HepG2 (cell line): ENCODE results near the gene MYOC. TPM values are rescaled to one million over a fixed set of nuclear protein-coding genes. Genes with fewer than 3 reads are reported as not detected.
"Not testable (repeated sequence)": the region's sequence is repeated elsewhere in the genome, so short reads cannot be mapped to it uniquely, and the experiment has no call there.

Experiments used
- ATAC-seq: fragments of 200-7000 bp; cut with Tn5 transposase; 3 replicates; pipeline ENCODE4 v1.9.1; 2020; ENCODE audit warnings: mild to moderate bottlenecking, moderate library complexity
- BruUV-seq: library from RNA; stranded (reverse); fragments of 400-500 nt; replicated peaks from 2 replicates; lab custom pipeline; 2021; lab: Mats Ljungman, UMichigan
- CTCF ChIA-PET: fragments of 300-600 bp; formaldehyde crosslinking; extraction: SDS; loops from one replicate; lab custom pipeline; 2021; ENCODE audit warnings: low total read pairs, inconsistent platforms, low intra/inter-chr PET ratio; lab: Yijun Ruan, JAX
- POLR2A ChIA-PET: fragments of 350-600 bp; sonication (Branson Sonifier 250); formaldehyde crosslinking; loops from one replicate; lab custom pipeline; 2020; ENCODE audit warnings: antibody characterized with exemption, inconsistent platforms; lab: Yijun Ruan, JAX
- DNase-seq: peaks from one replicate; pipeline ENCODE4 v3.0.0-alpha.2; 2015; ENCODE audit warnings: low spot score
- FAIRE-seq: peaks from 3 replicates; lab custom pipeline; 2011; peaks lifted over from hg19 to GRCh38; lab: Jason Lieb, UNC
- H2AFZ ChIP-seq: one replicate; pipeline ENCODE4 v1.6.1; 2011; ENCODE audit warnings: low read length, inconsistent platforms
- H3K27ac ChIP-seq: fragments of 300-600 bp; 3 replicates; pipeline ENCODE4 v1.8.0; 2011; ENCODE audit warnings: mixed run types, mild to moderate bottlenecking, mixed read lengths, low read length, inconsistent platforms; ENCODE audit not compliant: insufficient read depth; ENCODE audit errors: extremely low read length
- H3K27me3 ChIP-seq, 2 experiments: fragments of 200-600 bp in 1 of 2; 2 replicates in 1 of 2; 3 replicates in 1 of 2; pipeline versions ENCODE4 v1.6.0 to v1.8.0; 2011; ENCODE audit warnings: low read length in 2 of 2, mild to moderate bottlenecking in 2 of 2, moderate library complexity in 2 of 2, inconsistent platforms in 1 of 2; ENCODE audit not compliant: insufficient read depth in 2 of 2, control insufficient read depth in 1 of 2
- H3K36me3 ChIP-seq, 2 experiments: fragments of 200-600 bp in 1 of 2; replicated peaks in 1 of 2; 2 replicates in 1 of 2; 3 replicates in 1 of 2; pipeline versions ENCODE4 v1.5.1 to v1.8.0; 2011; ENCODE audit warnings: low read length in 2 of 2, inconsistent platforms in 1 of 2; ENCODE audit not compliant: insufficient read depth in 2 of 2, control insufficient read depth in 1 of 2
- H3K4me1 ChIP-seq: 2 replicates; pipeline ENCODE4 v1.5.1; 2012; ENCODE audit warnings: low read length, inconsistent platforms; ENCODE audit not compliant: insufficient read depth
- H3K4me2 ChIP-seq: 2 replicates; pipeline ENCODE4 v1.6.0; 2011; ENCODE audit warnings: low read depth, low read length, inconsistent platforms
- H3K4me3 ChIP-seq, 3 experiments: fragments of 200-600 bp in 1 of 3; sonication (generic), shearing (Covaris generic) in 1 of 3; replicated peaks in 1 of 3; 2 replicates each; pipeline ENCODE4 v1.5.1; 2011 to 2016; ENCODE audit warnings: low read length in 3 of 3, inconsistent platforms in 2 of 3, low read depth in 2 of 3, mild to moderate bottlenecking in 2 of 3, control low read depth in 1 of 3, mixed read lengths in 1 of 3; ENCODE audit not compliant: insufficient read depth in 1 of 3
- H3K79me2 ChIP-seq: one replicate; pipeline ENCODE4 v1.6.1; 2011; ENCODE audit warnings: low read length, inconsistent platforms; ENCODE audit not compliant: insufficient read depth
- H3K9ac ChIP-seq: 2 replicates; pipeline ENCODE4 v1.6.0; 2011; ENCODE audit warnings: mild to moderate bottlenecking, low read depth, low read length, inconsistent platforms; ENCODE audit not compliant: insufficient read depth
- H3K9me3 ChIP-seq: 2 replicates; pipeline ENCODE4 v1.5.1; 2012; ENCODE audit warnings: mild to moderate bottlenecking, low read length
- H4K20me1 ChIP-seq: 2 replicates; pipeline ENCODE4 v1.6.0; 2011; ENCODE audit warnings: inconsistent platforms, mild to moderate bottlenecking, low read length, moderate library complexity; ENCODE audit not compliant: insufficient read depth
- ASH2L ChIP-seq: fragments of 300-600, 200-600 bp; sonication (generic); IDR thresholded peaks from 2 replicates; pipeline ENCODE4 v1.7.0; 2017; ENCODE audit warnings: low read depth, mild to moderate bottlenecking, moderate library complexity, mixed read lengths, low read length; ENCODE audit not compliant: insufficient read length
- BHLHE40 ChIP-seq: IDR thresholded peaks from 2 replicates; pipeline ENCODE4 v1.6.1; 2011; ENCODE audit warnings: low read length, improper control_type of control experiment
- CEBPB ChIP-seq: IDR thresholded peaks from 2 replicates; pipeline ENCODE4 v1.6.1; 2011; ENCODE audit warnings: low read depth, low read length, improper control_type of control experiment, borderline replicate concordance
- CHD2 ChIP-seq: IDR thresholded peaks from 2 replicates; pipeline ENCODE4 v1.6.1; 2011; ENCODE audit warnings: low read depth, low read length, improper control_type of control experiment
- FOSL2 ChIP-seq: sonication (generic); formaldehyde crosslinking; IDR thresholded peaks from 2 replicates; pipeline ENCODE4 v1.4.0; 2020; ENCODE audit warnings: missing genetic modification reagents
- NR2F1 ChIP-seq, 2 experiments: fragments of 450-650 bp in 1 of 2; formaldehyde crosslinking in 1 of 2; IDR thresholded peaks; 2 replicates each; pipeline versions ENCODE4 v1.5.0 to v1.6.1; 2016 to 2020; ENCODE audit warnings: mild to moderate bottlenecking in 1 of 2, missing compliant biosample characterization in 1 of 2, missing genetic modification reagents in 1 of 2, moderate library complexity in 1 of 2
- ZNF253 ChIP-seq: sonication (generic); formaldehyde crosslinking; IDR thresholded peaks from 2 replicates; pipeline ENCODE4 v1.8.0; 2022; ENCODE audit warnings: mild to moderate bottlenecking, missing genetic modification reagents, borderline replicate concordance
- ZNF274 ChIP-seq: sonication (generic); formaldehyde crosslinking; IDR thresholded peaks from 2 replicates; pipeline ENCODE4 v1.5.1; 2020; ENCODE audit warnings: mild to moderate bottlenecking, missing genetic modification reagents
- ZNF780A ChIP-seq: sonication (generic); formaldehyde crosslinking; IDR thresholded peaks from 2 replicates; pipeline ENCODE4 v1.8.0; 2022; ENCODE audit warnings: mild to moderate bottlenecking, missing genetic modification reagents, moderate library complexity
- WGBS: methylation state at CpG from one replicate; pipeline ENCODE4 v1.1.6; 2017; ENCODE audit warnings: low lambda C conversion rate; 5-methylcytosine and 5-hydroxymethylcytosine counted together
- in situ Hi-C: cut with HindIII; loops from 2 replicates; pipeline ENCODE4 v1.10.0; 2017; ENCODE audit warnings: low pct_unique_long_range_greater_than_20kb; ENCODE audit not compliant: extremely low pct_ligation_motif_present
- intact Hi-C: fragments of 100-400 bp; cut with micrococcal nuclease; formaldehyde crosslinking; loops from one replicate; pipeline ENCODE4 v1.10.0; 2022; ENCODE audit not compliant: unreplicated experiment
- polyA plus RNA-seq, 8 experiments: library from polyadenylated mRNA; depleted of rRNA in 3 of 8; stranded (reverse) in 7 of 8; unstranded in 1 of 8; fragments of >200 nt; fragmentation: Illumina TruSeq in 4 of 8; extraction: Trizol in 4 of 8; gene quantifications; 2 replicates each; pipeline versions ENCODE4 v1.2.1 to v1.2.3, GENCODE V29; 2011 to 2016; ENCODE audit warnings: low read depth in 4 of 8, missing spikeins in 1 of 8, mixed read lengths in 1 of 8; ENCODE audit not compliant: insufficient read depth in 1 of 8
- total RNA-seq, 5 experiments: library from RNA; depleted of rRNA; stranded (reverse); fragments of >200 nt; fragmentation: Illumina TruSeq; extraction: Trizol; gene quantifications; 2 replicates each; pipeline ENCODE4 v1.2.3, GENCODE V29; 2016; ENCODE audit warnings: low read depth in 1 of 5

Gene MYOC
- total and polyA plus RNA-seq, 2 of the 13 experiments (the other 11 are each of a cell fraction or from before 2014, with no cell fraction given): not detected

DNA sequence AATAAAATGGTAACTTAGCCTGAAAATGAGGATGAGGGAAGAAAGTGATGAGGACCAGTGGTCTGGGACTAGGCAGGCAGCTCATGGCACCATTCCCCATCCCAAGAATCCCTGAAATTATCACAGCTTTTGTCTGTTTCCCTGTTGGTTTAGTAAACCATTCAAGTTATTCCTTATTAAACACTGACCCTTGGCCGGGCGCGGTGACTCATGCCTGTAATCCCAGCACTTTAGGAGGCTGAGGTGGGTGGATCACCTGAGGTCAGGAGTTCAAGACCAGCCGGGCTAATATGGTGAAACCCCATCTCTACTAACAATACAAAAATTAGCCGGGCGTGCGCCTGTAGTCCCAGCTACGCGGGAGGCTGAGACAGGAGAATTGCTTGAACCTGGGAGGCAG lies 3.7 kb upstream of the MYOC start:
- H2AFZ ChIP-seq, H3K9me3 ChIP-seq, H4K20me1 ChIP-seq, BruUV-seq, H3K79me2 ChIP-seq, POLR2A ChIA-PET, FAIRE-seq, H3K27ac ChIP-seq, in situ Hi-C loops, H3K36me3 ChIP-seq, H3K4me3 ChIP-seq, ATAC-seq, H3K4me2 ChIP-seq, DNase-seq, intact Hi-C loops, H3K27me3 ChIP-seq, H3K9ac ChIP-seq: not testable (repeated sequence)
- H3K4me1 ChIP-seq: peaks cover 20% of the 10 kb centered on the region
- TF ChIP-seq BHLHE40 (0 out of 2 replicates have a peak, but pooled peaks have one; percentile 12), FOSL2 (CRISPR knock-in tag) (peak; percentile 70), NR2F1 (CRISPR knock-in tag; IDR thresholded peaks at IDR 0.05) (0 out of 4 replicates have a peak, but pooled peaks of 1 of the 2 experiments have one; percentile 16)
- WGBS: 27% methylated on average over 5 of the region's 9 CpGs
- CTCF ChIA-PET: interaction anchor here (1.8 kb wide), 1 partner anchor 59 kb away, joined by 9 read pairs; no protein-coding TSS in a partner anchor

GRCh38 chr1:171655746-171656116 lies 3.2 kb upstream of the MYOC start:
- peaks cover 20% of the 10 kb centered on the region for H3K4me1 ChIP-seq
- FAIRE-seq (no peak), DNase-seq (no peak), ATAC-seq (no peak)
- H3K4me3 ChIP-seq: no peak overlapping the region; a peak in 1 of 6 replicates
- TF ChIP-seq ZNF253 (CRISPR knock-in tag) (no peak), ZNF780A (no peak), CEBPB (no peak), ZNF274 (CRISPR knock-in tag) (no peak), ASH2L (no peak), CHD2 (no peak)
- intact Hi-C loops: loop anchor here (2.0 kb wide), 1 partner anchor 63 kb away; no protein-coding TSS in a partner anchor
- in situ Hi-C loops: no loop called here
- no peaks in the 10 kb centered on the region for H3K9me3 ChIP-seq
- no peak overlapping the region for H2AFZ ChIP-seq
- H4K20me1 ChIP-seq: no peaks in the 10 kb centered on the region
- peaks cover 1 to 5% of the 10 kb centered on the region in 2 experiments; a peak in 3 of 5 replicates for H3K27me3 ChIP-seq
- no peak overlapping the region for H3K27ac ChIP-seq
- H3K4me2 ChIP-seq: peak overlapping the region; percentile 49; the same call in 1 of the 2 replicates
- no peak overlapping the region for H3K9ac ChIP-seq
- no peaks in the 10 kb centered on the region for H3K79me2 ChIP-seq
- CTCF ChIA-PET: interaction anchor here (1.8 kb wide), 1 partner anchor 60 kb away, joined by 9 read pairs; no protein-coding TSS in a partner anchor
- WGBS: 62% methylated on average over 5 of the region's 6 CpGs
- POLR2A ChIA-PET: no interaction called here
- H3K36me3 ChIP-seq: no peaks in the 10 kb centered on the region
- BruUV-seq: no TSS peak
